ENCODE measurements around the gene NRG4.

Gene NRG4

DNA sequence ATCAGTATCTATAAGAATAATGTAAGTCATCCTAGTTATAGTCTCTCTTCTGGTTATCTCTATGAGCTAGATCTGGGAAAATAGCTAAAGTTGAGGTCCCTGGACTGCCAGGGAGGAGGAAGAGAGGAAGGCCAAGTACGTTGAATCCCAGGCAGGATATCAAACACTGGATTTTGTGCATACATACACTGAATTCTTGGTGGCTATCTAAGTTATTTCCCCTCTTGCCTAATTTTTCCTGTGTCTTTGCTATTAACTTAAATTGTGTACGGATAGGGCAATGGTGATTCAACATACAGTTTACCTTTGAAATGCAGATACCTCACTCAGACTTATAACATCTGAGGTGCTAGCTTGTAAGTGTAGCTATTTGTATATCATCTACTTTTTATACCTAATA is 81.4 kb downstream of the NRG4 start:
- H4K20me1 ChIP-seq (ENCODE audit: control insufficient read depth, insufficient read depth, low read depth, low read length): no peaks in the 10 kb centered on the region
- H3K9me3 ChIP-seq (ENCODE audit: control insufficient read depth, insufficient read depth, low read length): no peaks in the 10 kb centered on the region
- H3K27ac ChIP-seq (ENCODE audit: low read depth, low read length): no peak overlapping the region
- H3K4me1 ChIP-seq (ENCODE audit: control insufficient read depth, low read length): peaks cover 23% of the 10 kb centered on the region
- H3K36me3 ChIP-seq (ENCODE audit: control insufficient read depth, low read length): peaks cover 52% of the 10 kb centered on the region
- no peaks in the 10 kb centered on the region for H3K79me2 ChIP-seq (ENCODE audit: control insufficient read depth, low read length)
- no peak overlapping the region for H3K4me2 ChIP-seq (ENCODE audit: low read length)
- H3K27me3 ChIP-seq (ENCODE audit: control insufficient read depth, low read length): no peaks in the 10 kb centered on the region
- no peaks in the 10 kb centered on the region for H3F3A ChIP-seq (ENCODE audit: control insufficient read depth, insufficient read depth)
- TF ChIP-seq EZH2phosphoT487 (IDR thresholded peaks at IDR 0.05; ENCODE audit: borderline replicate concordance, low read length): no peak
- TF ChIP-seq, protein P1, sequence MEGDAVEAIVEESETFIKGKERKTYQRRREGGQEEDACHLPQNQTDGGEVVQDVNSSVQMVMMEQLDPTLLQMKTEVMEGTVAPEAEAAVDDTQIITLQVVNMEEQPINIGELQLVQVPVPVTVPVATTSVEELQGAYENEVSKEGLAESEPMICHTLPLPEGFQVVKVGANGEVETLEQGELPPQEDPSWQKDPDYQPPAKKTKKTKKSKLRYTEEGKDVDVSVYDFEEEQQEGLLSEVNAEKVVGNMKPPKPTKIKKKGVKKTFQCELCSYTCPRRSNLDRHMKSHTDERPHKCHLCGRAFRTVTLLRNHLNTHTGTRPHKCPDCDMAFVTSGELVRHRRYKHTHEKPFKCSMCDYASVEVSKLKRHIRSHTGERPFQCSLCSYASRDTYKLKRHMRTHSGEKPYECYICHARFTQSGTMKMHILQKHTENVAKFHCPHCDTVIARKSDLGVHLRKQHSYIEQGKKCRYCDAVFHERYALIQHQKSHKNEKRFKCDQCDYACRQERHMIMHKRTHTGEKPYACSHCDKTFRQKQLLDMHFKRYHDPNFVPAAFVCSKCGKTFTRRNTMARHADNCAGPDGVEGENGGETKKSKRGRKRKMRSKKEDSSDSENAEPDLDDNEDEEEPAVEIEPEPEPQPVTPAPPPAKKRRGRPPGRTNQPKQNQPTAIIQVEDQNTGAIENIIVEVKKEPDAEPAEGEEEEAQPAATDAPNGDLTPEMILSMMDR (IDR thresholded peaks at IDR 0.05; ENCODE audit: low read depth, low read length, poor library complexity, severe bottlenecking): no peak
- no peak overlapping the region for H3K4me3 ChIP-seq (ENCODE audit: low read length)
- no peaks in the 10 kb centered on the region for H3K9me2 ChIP-seq (replicated peaks; ENCODE audit: control insufficient read depth, low read length)

DNA sequence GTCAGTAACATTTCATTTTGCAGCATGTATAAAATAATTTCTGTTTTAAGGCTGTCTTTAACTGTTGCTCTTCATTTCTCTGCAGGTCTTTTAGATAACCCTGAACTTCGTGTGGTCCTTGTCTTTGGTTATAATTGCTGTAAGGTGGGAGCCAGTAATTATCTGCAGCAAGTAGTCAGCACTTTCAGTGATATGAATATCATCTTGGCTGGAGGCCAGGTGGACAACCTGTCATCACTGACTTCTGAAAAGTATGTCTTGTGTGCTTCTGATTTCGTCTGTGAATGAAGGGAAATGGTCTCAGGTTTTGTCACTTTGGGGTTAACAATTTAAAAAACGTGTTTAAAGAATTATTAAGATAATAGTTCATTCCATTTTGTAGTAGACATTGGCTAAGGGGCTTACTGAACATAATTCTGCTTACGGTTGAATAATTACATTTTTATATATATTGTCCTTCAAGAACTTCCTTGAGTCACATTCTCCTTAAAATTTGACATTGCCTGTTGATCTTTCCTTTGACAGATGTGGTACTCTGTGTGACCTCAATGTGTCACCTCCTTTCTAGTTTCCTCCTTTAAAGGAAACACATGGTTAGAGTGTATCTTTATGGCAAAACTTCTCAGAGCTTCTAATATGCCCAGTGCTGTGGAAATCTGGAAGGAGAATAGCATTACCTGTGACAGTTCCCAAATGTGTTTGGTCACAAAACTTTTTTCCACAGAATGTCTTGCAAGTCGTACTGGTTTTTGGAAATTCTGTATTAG is 82.2 kb downstream of the NRG4 start:
- Histone ChIP-seq H3K4me2 (ENCODE audit: low read length) (no peak overlapping the region), H3K27ac (ENCODE audit: low read depth, low read length) (no peak overlapping the region), H3K4me1 (ENCODE audit: control insufficient read depth, low read length) (peaks cover 32% of the 10 kb centered on the region), H3K79me2 (ENCODE audit: control insufficient read depth, low read length) (no peaks in the 10 kb centered on the region), H3K27me3 (ENCODE audit: control insufficient read depth, low read length) (no peaks in the 10 kb centered on the region), H3K4me3 (ENCODE audit: low read length) (no peak overlapping the region), H3F3A (ENCODE audit: control insufficient read depth, insufficient read depth) (no peaks in the 10 kb centered on the region), H3K9me3 (ENCODE audit: control insufficient read depth, insufficient read depth, low read length) (no peaks in the 10 kb centered on the region), H4K20me1 (ENCODE audit: control insufficient read depth, insufficient read depth, low read depth, low read length) (no peaks in the 10 kb centered on the region), H3K9me2 (replicated peaks; ENCODE audit: control insufficient read depth, low read length) (no peaks in the 10 kb centered on the region), H3K36me3 (ENCODE audit: control insufficient read depth, low read length) (peaks cover 59% of the 10 kb centered on the region)
- TF ChIP-seq, protein P1 (IDR thresholded peaks at IDR 0.05; ENCODE audit: low read depth, low read length, poor library complexity, severe bottlenecking): no peak

DNA sequence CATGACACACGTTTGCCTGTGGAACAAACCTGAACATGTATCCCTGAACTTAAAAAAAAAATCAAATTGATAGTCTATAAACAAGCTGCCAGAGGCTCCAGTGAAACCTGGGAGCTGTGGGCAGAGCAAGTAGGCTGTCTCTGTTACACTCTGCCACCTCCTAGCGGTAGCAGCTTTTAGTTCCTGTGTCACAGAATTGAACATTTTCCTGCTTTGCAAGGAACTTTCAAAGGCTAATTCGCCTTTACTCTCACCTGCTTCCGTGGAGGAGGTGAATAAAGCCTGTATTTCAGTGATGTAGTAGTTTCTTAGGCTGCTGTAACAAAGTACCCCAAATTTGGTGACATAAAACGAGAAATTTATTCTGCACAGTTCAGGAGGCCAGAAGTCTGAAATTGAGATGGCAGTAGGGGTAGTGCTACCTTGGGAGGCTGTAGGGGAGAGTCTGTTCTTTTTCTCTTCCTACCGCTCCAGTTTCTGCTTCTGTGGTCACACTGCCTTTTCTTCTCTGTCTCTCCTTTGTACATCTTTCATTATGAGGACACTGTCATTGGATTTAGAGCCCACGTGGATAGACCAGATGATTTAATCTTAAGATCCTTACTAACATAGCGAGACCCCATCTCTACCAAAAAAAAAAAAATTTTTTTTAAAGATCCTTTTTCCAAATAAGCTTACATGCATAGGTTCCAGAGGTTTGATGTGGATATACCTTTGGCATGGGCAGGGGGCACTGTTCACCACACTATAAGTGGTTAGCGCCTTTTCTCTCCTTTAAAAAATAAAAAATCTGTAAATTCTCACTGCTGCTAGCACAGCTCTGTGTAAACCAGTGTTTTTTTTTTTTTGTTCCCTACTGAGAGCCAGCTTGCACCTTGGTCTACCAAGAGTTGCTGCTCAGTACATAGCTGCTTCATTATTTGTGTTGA is 83.3 kb downstream of the NRG4 start:
- H3K27ac ChIP-seq (ENCODE audit: low read depth, low read length): no peak overlapping the region
- no peaks in the 10 kb centered on the region for H4K20me1 ChIP-seq (ENCODE audit: control insufficient read depth, insufficient read depth, low read depth, low read length)
- no peaks in the 10 kb centered on the region for H3K9me2 ChIP-seq (replicated peaks; ENCODE audit: control insufficient read depth, low read length)
- no peaks in the 10 kb centered on the region for H3K9me3 ChIP-seq (ENCODE audit: control insufficient read depth, insufficient read depth, low read length)
- peaks cover 35% of the 10 kb centered on the region for H3K4me1 ChIP-seq (ENCODE audit: control insufficient read depth, low read length)
- H3K36me3 ChIP-seq (ENCODE audit: control insufficient read depth, low read length): peaks cover 50% of the 10 kb centered on the region
- H3K27me3 ChIP-seq (ENCODE audit: control insufficient read depth, low read length): no peaks in the 10 kb centered on the region
- H3K79me2 ChIP-seq (ENCODE audit: control insufficient read depth, low read length): no peaks in the 10 kb centered on the region
- TF ChIP-seq EZH2phosphoT487 (IDR thresholded peaks at IDR 0.05; ENCODE audit: borderline replicate concordance, low read length): no peak
- TF ChIP-seq, protein P1 (IDR thresholded peaks at IDR 0.05; ENCODE audit: low read depth, low read length, poor library complexity, severe bottlenecking): peak; percentile 62
- no peaks in the 10 kb centered on the region for H3F3A ChIP-seq (ENCODE audit: control insufficient read depth, insufficient read depth)
- H3K4me3 ChIP-seq (ENCODE audit: low read length): no peak overlapping the region
- no peak overlapping the region for H3K4me2 ChIP-seq (ENCODE audit: low read length)
